ENCODE measurements around the gene SAP30.

SAP30 gene

GRCh38 chr4:173362666-173363065 lies 8.1 kb upstream of the SAP30 start:
- no peaks in the 10 kb centered on the region for H3K9me3 Mint-ChIP-seq
- H3K4me1 Mint-ChIP-seq, result peaks cover 24% of the 10 kb centered on the region
- TF ChIP-seq CTCF (IDR thresholded peaks at IDR 0.05), result no peak
- no peak for DNase-seq
- peaks cover 3% of the 10 kb centered on the region for H3K27me3 Mint-ChIP-seq (ENCODE audit: low read depth, poor library complexity)
- no peak overlapping the region for H3K27ac Mint-ChIP-seq
- peaks cover 19% of the 10 kb centered on the region for H3K36me3 Mint-ChIP-seq (ENCODE audit: low read depth)
- H3K4me3 Mint-ChIP-seq, result no peak overlapping the region

- H3K27ac Mint-ChIP-seq, result no peak overlapping the region
- H3K27me3 Mint-ChIP-seq (ENCODE audit: low read depth, poor library complexity), result peaks cover 3% of the 10 kb centered on the region
- no peak overlapping the region for H3K4me3 Mint-ChIP-seq
- no peaks in the 10 kb centered on the region for H3K9me3 Mint-ChIP-seq
- no peak for TF ChIP-seq CTCF (IDR thresholded peaks at IDR 0.05)
- peaks cover 40% of the 10 kb centered on the region for H3K4me1 Mint-ChIP-seq
- peaks cover 14% of the 10 kb centered on the region for H3K36me3 Mint-ChIP-seq (ENCODE audit: low read depth)
- DNase-seq, result no peak
Observed at GRCh38 chr4:173365359-173365996, 5.3 kb upstream of the SAP30 start.

- H3K27ac Mint-ChIP-seq, result no peak overlapping the region
- no peak for TF ChIP-seq CTCF (IDR thresholded peaks at IDR 0.05)
Observed at GRCh38 chr4:173367285-173367684, 3.5 kb upstream of the SAP30 start.

GRCh38 chr4:173367946-173368345 lies 2.8 kb upstream of the SAP30 start:
- no peak for TF ChIP-seq CTCF (IDR thresholded peaks at IDR 0.05)
- Mint-ChIP-seq H3K27me3 (ENCODE audit: low read depth, poor library complexity) (peaks cover 3% of the 10 kb centered on the region), H3K4me1 (peaks cover 40% of the 10 kb centered on the region), H3K4me3 (peak overlapping the region; percentile 100), H3K36me3 (ENCODE audit: low read depth) (peaks cover 16% of the 10 kb centered on the region), H3K9me3 (no peaks in the 10 kb centered on the region), H3K27ac (no peak overlapping the region)
- DNase-seq, result no peak

More at GRCh38 chr4:173367285-173367684, 3.5 kb upstream of the SAP30 start:
- DNase-seq, result no peak
- Mint-ChIP-seq H3K9me3 (no peaks in the 10 kb centered on the region), H3K27me3 (ENCODE audit: low read depth, poor library complexity) (peaks cover 3% of the 10 kb centered on the region), H3K4me1 (peaks cover 35% of the 10 kb centered on the region), H3K36me3 (ENCODE audit: low read depth) (peaks cover 14% of the 10 kb centered on the region), H3K4me3 (peak overlapping the region; percentile 100)

- Mint-ChIP-seq H3K9me3 (no peaks in the 10 kb centered on the region), H3K27me3 (ENCODE audit: low read depth, poor library complexity) (peaks cover 3% of the 10 kb centered on the region), H3K27ac (peak overlapping the region; percentile 100), H3K4me3 (peak overlapping the region; percentile 100), H3K36me3 (ENCODE audit: low read depth) (peaks cover 17% of the 10 kb centered on the region), H3K4me1 (peaks cover 46% of the 10 kb centered on the region)
- TF ChIP-seq CTCF (IDR thresholded peaks at IDR 0.05), result no peak
- peak; percentile 52 for DNase-seq
Observed at GRCh38 chr4:173370130-173370476, 651 bp upstream of the SAP30 start.

Measured in nephron progenitor cell (in vitro differentiated cells).